ENCODE measurements around the gene CYBC1.

Gene CYBC1

GRCh38 chr17:82450357-82451106 is at the start of gene CYBC1:
Gene CYBC1, minus strand, starts transcription at chr17:82450752. Its CDS starts 1,498 bp downstream, at chr17:82449254.
- Histone ChIP-seq H3K4me1 (ENCODE audit: control insufficient read depth, insufficient read depth, low read length) (peaks cover 4% of the 10 kb centered on the region), H3K36me3 (ENCODE audit: control insufficient read depth, insufficient read depth, low read length) (peaks cover 5% of the 10 kb centered on the region), H3K9ac (ENCODE audit: low read depth, low read length) (peak within 1 kb of the TSS; percentile 60), H3K27me3 (ENCODE audit: control insufficient read depth, insufficient read depth, low read length) (no peaks in the 10 kb centered on the region), H3K4me3 (ENCODE audit: low read depth, low read length) (peak within 1 kb of the TSS; percentile 80), H3K9me3 (ENCODE audit: control insufficient read depth, insufficient read depth, low read length) (no peaks in the 10 kb centered on the region)

- Histone ChIP-seq H3K9ac (ENCODE audit: low read depth, low read length) (peak overlapping the region; percentile 26), H3K9me3 (ENCODE audit: control insufficient read depth, insufficient read depth, low read length) (no peaks in the 10 kb centered on the region), H3K27me3 (ENCODE audit: control insufficient read depth, insufficient read depth, low read length) (peaks cover 18% of the 10 kb centered on the region), H3K4me1 (ENCODE audit: control insufficient read depth, insufficient read depth, low read length) (peaks cover 4% of the 10 kb centered on the region), H3K36me3 (ENCODE audit: control insufficient read depth, insufficient read depth, low read length) (no peaks in the 10 kb centered on the region), H3K4me3 (ENCODE audit: low read depth, low read length) (peak overlapping the region; percentile 78)
These were observed 47.2 kb upstream of the CYBC1 start for GRCh38 chr17:82497483-82498405.

- H3K4me3 ChIP-seq (ENCODE audit: low read depth, low read length) = peak overlapping the region; percentile 60
- peaks cover 18% of the 10 kb centered on the region for H3K27me3 ChIP-seq (ENCODE audit: control insufficient read depth, insufficient read depth, low read length)
- peaks cover 4% of the 10 kb centered on the region for H3K4me1 ChIP-seq (ENCODE audit: control insufficient read depth, insufficient read depth, low read length)
- H3K36me3 ChIP-seq (ENCODE audit: control insufficient read depth, insufficient read depth, low read length) = no peaks in the 10 kb centered on the region
- H3K9me3 ChIP-seq (ENCODE audit: control insufficient read depth, insufficient read depth, low read length) = no peaks in the 10 kb centered on the region
- H3K9ac ChIP-seq (ENCODE audit: low read depth, low read length) = no peak overlapping the region
These were observed 46.2 kb upstream of the CYBC1 start for GRCh38 chr17:82496529-82497434.

- Histone ChIP-seq H3K4me3 (ENCODE audit: low read depth, low read length) (no peak overlapping the region), H3K9me3 (ENCODE audit: control insufficient read depth, insufficient read depth, low read length) (no peaks in the 10 kb centered on the region), H3K4me1 (ENCODE audit: control insufficient read depth, insufficient read depth, low read length) (peaks cover 4% of the 10 kb centered on the region), H3K27me3 (ENCODE audit: control insufficient read depth, insufficient read depth, low read length) (peaks cover 18% of the 10 kb centered on the region), H3K36me3 (ENCODE audit: control insufficient read depth, insufficient read depth, low read length) (no peaks in the 10 kb centered on the region), H3K9ac (ENCODE audit: low read depth, low read length) (no peak overlapping the region)
These were observed 45.4 kb upstream of the CYBC1 start for GRCh38 chr17:82495844-82496528.

- peak overlapping the region; percentile 50 for H3K4me3 ChIP-seq (ENCODE audit: low read depth, low read length)
- no peaks in the 10 kb centered on the region for H3K36me3 ChIP-seq (ENCODE audit: control insufficient read depth, insufficient read depth, low read length)
- H3K4me1 ChIP-seq (ENCODE audit: control insufficient read depth, insufficient read depth, low read length) = peaks cover 4% of the 10 kb centered on the region
These were observed 43.9 kb upstream of the CYBC1 start for GRCh38 chr17:82494236-82495055.

GRCh38 chr17:82493226-82493781 is 42.8 kb upstream of the CYBC1 start:
- Histone ChIP-seq H3K4me3 (ENCODE audit: low read depth, low read length) (no peak overlapping the region), H3K9ac (ENCODE audit: low read depth, low read length) (no peak overlapping the region), H3K4me1 (ENCODE audit: control insufficient read depth, insufficient read depth, low read length) (peaks cover 4% of the 10 kb centered on the region)

More at GRCh38 chr17:82494236-82495055, 43.9 kb upstream of the CYBC1 start:
- Histone ChIP-seq H3K9ac (ENCODE audit: low read depth, low read length) (peak overlapping the region; percentile 2), H3K9me3 (ENCODE audit: control insufficient read depth, insufficient read depth, low read length) (no peaks in the 10 kb centered on the region), H3K27me3 (ENCODE audit: control insufficient read depth, insufficient read depth, low read length) (peaks cover 18% of the 10 kb centered on the region)

GRCh38 chr17:82492643-82493225 is 42.2 kb upstream of the CYBC1 start:
- Histone ChIP-seq H3K27me3 (ENCODE audit: control insufficient read depth, insufficient read depth, low read length) (peaks cover 9% of the 10 kb centered on the region), H3K4me1 (ENCODE audit: control insufficient read depth, insufficient read depth, low read length) (peaks cover 4% of the 10 kb centered on the region), H3K9ac (ENCODE audit: low read depth, low read length) (no peak overlapping the region), H3K36me3 (ENCODE audit: control insufficient read depth, insufficient read depth, low read length) (peaks cover 4% of the 10 kb centered on the region), H3K9me3 (ENCODE audit: control insufficient read depth, insufficient read depth, low read length) (no peaks in the 10 kb centered on the region), H3K4me3 (ENCODE audit: low read depth, low read length) (no peak overlapping the region)

More at GRCh38 chr17:82493226-82493781, 42.8 kb upstream of the CYBC1 start:
- Histone ChIP-seq H3K36me3 (ENCODE audit: control insufficient read depth, insufficient read depth, low read length) (no peaks in the 10 kb centered on the region), H3K27me3 (ENCODE audit: control insufficient read depth, insufficient read depth, low read length) (peaks cover 12% of the 10 kb centered on the region), H3K9me3 (ENCODE audit: control insufficient read depth, insufficient read depth, low read length) (no peaks in the 10 kb centered on the region)

GRCh38 chr17:82491533-82491932 is 41.0 kb upstream of the CYBC1 start:
- Histone ChIP-seq H3K9ac (ENCODE audit: low read depth, low read length) (no peak overlapping the region), H3K36me3 (ENCODE audit: control insufficient read depth, insufficient read depth, low read length) (peaks cover 7% of the 10 kb centered on the region)

GRCh38 chr17:82491196-82491530 is 40.6 kb upstream of the CYBC1 start:
- Histone ChIP-seq H3K27me3 (ENCODE audit: control insufficient read depth, insufficient read depth, low read length) (peaks cover 4% of the 10 kb centered on the region), H3K4me3 (ENCODE audit: low read depth, low read length) (no peak overlapping the region), H3K4me1 (ENCODE audit: control insufficient read depth, insufficient read depth, low read length) (peaks cover 4% of the 10 kb centered on the region), H3K36me3 (ENCODE audit: control insufficient read depth, insufficient read depth, low read length) (peaks cover 7% of the 10 kb centered on the region), H3K9ac (ENCODE audit: low read depth, low read length) (no peak overlapping the region), H3K9me3 (ENCODE audit: control insufficient read depth, insufficient read depth, low read length) (no peaks in the 10 kb centered on the region)

More at GRCh38 chr17:82491533-82491932, 41.0 kb upstream of the CYBC1 start:
- Histone ChIP-seq H3K4me1 (ENCODE audit: control insufficient read depth, insufficient read depth, low read length) (peaks cover 4% of the 10 kb centered on the region), H3K9me3 (ENCODE audit: control insufficient read depth, insufficient read depth, low read length) (no peaks in the 10 kb centered on the region), H3K4me3 (ENCODE audit: low read depth, low read length) (no peak overlapping the region), H3K27me3 (ENCODE audit: control insufficient read depth, insufficient read depth, low read length) (peaks cover 8% of the 10 kb centered on the region)
